Stimulated activated CD4-positive, alpha-beta T cell treated with anti-CD3 and anti-CD28 coated beads, Interleukin-1b, Interleukin-23, amount 100 ng/mL, for 24 hours (primary cell): ENCODE results near the gene HMX1.

ENCODE experiments used
- DNase-seq, 4 experiments: peaks; one replicate each; pipeline ENCODE4 v3.0.0-alpha.2; 2020; ENCODE audit warnings: low read depth in 4 of 4, low spot score in 1 of 4

The HMX1 gene

DNA sequence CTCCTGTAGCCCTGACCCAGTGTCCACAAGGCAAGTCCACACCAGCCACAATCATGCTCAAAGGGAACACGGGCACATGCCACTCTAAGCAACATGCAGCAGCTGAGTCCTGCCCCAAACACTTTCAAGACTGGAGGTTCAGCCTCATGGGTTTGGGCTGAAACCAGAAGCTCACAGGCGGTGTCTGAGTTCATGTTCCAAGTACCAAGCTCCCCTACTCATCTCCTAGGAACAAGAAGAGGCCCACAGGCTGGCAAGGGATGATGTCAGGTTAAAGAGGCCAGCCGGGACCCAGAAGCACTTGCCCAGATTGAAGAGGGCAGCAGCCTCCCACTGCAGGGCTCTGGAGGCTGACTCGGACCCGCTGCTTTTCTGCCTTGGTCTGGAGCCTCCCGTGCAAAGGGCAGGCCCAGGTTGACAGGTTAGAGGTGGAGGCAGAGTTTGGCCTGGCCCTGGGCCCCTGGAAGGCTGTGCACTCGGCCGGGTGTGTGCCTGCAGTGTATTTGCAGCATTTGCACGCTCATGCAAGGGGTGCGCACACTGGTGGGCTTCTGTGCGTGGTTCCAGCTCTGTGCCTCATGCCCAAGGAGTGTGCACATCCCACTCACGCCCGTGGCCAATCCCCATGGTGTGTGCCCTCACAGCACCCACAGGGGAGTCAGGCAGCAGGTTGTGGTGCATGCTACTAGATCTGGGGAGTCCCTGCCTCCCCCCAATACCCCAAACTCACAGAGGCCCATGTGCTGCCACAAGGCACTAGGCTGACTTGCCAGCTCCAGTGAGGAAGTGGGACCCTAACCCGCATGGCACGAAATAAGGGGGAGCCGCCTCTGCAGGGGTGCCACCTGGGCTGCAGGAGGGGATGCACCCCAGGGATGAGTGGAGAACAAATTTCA is 2.4 kb downstream of the HMX1 start:
- DNase-seq = no peak

DNA sequence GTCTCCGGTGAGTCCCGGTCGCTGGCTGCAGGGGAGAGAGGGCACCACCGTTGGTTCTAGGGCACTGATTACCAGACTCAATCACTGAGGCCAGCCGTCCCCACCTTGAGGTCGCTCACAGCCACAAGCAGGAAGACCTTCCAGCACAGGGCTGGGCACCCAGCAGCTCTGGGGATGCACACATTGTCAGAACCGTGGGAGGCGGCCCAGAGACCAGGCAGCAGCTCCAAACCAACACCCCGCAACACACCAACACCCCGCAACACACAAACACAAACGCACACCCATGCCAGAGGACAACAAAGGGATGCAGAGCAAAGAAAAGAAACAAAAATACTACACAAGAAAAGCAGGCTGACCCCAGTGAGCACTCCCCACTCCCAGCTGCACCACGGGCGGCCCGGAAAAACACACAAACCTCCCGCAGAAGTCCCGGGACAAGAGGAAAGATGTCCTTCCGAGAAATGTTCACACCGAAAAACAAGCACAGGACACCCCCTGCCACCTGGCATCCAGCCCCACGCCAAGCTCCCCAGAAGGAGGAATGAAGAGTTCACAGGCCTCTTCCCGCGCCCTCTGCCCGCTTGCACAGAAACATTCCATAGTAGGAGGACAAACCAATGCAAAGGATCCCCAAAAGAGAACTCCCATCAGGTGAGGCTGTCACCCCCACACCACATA is 3.2 kb downstream of the HMX1 start:
- no peak for DNase-seq

DNA sequence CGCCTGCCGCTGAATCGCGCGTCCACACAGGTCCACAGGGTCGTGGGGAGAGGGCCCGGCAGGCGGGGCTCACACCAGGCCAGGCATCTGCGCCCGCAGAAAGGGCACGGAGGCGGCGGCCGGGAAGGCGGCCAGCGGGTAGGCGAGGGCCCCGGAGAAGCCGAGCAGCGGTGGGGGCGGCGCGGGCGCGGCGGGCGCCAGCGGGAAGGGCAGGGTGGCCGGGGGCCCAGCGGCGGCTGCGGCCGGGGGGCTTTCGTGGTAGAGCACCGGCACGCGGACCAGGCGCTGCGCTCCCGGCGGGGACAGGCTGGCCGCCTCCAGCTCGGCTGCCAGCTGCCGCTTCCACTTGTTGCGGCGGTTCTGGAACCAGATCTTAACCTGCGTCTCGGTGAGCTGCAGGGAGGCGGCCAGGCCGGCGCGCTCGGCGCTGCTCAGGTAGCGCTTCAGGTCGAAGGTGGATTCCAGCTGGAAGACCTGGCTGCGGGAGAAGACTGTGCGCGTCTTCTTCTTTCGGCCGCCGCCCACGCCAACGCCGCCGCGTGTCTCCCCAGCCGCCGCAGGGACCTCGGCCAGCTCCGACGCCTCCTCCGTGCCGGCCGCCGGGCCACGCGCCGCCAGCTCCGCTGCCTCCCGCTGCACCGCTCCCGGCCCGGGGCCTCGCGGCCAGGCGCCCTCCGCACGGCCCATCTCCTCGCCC is 3.9 kb downstream of the HMX1 start:
- DNase-seq = no peak

DNA sequence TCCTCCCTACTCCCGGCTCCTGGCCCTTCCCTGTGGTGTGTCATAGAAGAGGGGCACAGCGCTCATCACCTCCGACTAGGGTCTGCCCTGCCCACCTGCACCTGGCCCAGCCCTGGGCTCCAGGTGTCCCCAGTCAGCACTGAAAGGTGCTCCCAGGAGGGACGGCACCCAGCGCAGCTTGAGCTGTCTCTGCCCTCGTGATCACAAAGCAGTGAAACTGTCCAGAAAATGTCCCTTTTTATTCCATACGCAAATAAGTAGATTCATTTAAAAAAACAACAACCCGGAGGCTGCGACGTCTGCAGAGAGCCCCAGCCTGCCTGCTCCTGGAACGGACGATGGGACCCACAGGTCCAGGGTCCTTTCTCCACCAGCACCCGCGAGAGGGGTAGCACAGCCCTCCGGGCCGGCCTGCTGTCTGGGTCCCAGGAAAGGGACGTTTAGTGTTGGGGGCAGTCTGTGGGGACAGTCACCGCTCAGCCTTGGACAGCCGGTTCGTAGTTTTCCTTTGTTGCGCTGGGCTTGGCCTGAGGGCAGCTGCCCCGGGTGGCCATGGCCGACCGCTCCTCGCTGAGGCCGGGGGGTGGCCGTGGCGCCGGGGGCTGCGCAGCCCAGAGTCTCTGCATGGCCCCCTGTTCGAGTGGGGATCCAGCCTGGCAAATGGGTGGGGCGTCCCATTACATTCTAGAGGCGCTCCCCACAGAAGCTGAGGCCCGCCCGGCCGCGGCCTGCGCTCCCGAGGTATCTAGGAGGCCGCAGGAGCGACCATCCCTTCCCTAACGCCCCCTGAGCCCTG is 4.6 kb downstream of the HMX1 start:
- DNase-seq = no peak

DNA sequence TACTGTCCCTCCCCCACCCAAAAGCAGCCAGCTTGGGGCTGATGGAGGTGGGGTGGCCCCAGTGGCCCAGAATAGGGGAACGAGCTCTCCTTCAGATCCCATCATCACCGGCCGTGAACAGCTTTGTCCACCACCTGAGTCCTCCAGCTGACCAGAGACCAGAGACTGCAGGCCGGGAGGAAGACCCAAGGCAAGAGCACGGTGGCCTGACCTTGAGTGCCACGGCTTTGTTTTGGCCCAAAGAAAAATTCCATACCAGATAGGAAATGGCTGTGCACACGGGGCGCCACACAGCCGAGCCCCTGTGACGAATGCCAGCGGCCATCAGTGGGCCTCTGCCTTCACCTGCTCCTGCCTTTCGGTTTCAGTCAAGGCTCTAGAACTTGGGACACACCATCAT is 5.2 kb downstream of the HMX1 start:
- DNase-seq = no peak

DNA sequence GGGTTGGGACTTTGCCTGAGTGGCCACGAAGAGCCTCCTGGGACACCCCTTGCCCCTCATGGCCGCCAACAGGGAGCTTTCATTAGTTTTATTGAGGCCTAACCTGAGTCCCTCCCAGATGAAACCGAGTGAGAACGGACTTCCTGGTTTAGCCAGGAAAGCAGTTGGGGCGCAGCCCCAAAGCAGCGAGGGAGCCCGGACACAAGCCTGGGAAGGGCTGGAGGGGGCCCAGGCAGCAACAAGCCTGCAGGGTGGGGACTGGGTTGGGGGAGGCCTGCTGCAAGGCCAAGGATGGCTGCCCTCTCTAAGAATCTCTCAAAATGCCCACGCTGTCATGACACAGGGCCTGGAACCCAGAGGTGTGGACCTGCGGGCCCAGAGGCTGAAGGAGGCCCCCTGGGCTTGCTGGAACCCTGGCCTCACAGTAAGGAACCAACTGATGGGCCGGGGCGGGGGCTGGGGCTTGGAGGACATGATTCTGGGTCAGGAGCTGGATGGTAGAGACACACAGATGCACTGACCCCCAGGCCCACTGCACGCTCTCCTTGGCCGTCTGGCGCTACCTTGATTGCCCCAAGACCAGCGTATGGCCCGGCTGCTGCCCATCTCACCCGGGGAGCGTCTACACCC is 5.8 kb downstream of the HMX1 start:
- no peak for DNase-seq

DNA sequence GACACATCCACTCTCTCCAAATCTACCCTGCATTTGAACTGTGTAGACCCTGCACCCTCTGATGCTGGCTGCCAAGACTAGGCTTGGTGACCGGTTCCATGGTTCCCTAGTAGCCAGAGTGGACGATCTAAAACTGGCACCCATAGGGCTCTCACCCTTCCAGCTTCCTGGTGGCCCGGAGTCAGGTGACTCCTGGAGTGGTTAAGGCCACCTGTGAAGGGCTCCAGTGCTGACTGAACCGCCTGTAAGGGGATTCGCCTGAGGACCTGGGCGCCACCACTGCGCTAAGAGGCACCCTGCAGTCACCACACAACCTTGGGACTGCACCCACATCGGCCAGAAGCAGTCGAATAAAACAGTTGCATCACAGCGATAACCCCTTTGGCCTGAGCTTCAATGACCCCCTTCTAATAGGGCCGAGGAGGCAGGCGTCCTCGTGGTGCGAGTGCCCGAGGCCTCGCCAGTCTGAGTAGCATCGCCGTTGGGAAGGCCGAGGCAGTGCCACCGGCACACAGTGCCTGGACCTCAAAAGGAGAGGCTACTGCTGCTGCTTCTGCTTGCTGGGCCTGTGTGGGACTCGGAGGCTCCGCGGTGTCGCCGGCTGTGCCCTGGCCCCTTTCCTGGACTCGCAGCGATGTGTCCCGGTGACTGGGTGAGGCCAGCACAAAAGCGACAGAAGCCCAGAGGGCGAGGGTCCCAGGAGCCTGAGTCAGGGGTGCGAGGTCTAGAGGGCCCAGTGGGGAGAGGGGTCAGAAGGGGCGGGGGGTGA is 6.5 kb downstream of the HMX1 start:
- DNase-seq = no peak

DNA sequence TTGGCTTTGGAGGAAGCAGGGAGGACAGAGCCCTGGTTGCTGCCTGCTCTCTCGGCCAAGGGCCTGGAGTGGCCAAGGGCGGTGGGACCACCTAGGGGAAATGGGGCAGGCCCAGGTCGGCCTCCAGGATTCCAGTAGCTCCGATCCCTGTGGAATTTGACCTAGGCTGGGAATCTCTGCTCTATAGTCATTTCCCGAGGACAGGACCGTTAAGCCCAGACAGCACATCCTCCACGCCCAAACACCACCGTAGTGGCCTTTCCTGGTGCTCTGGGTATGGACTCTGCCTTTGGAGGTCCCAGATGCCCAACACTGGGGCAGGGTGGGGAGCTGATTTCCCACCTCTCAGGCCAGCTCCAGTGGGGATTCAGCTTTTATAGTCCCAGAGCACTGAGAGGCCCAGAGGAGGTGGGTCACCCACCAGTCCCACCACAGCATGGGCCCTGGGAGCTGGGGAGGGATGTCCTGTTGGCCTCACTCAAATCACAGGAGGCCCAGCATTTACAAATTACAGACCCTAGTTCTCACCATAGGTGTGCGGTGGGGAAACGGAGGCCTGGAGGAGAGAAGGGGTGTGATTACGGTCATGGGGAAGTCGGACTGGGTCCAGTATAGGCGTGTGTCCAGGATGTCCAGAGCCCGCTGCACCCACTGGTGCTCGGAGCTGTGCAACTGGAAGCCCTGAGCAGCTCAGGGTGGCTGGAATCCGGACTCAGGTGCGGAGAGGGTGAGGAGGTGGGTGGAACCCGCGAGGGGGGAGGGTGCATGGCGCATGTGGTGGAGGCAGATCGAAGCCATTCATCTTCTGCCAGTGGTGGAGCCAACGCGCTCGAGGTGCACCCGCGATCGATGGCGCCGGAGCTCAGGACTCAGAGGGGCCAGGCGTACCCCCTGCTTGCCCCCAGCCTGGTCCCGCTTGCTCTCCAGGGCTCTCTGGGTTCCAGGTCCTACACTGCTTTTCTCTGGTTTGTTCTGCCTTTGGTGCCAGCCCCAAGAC is 7.7 kb downstream of the HMX1 start:
- DNase-seq = no peak

DNA sequence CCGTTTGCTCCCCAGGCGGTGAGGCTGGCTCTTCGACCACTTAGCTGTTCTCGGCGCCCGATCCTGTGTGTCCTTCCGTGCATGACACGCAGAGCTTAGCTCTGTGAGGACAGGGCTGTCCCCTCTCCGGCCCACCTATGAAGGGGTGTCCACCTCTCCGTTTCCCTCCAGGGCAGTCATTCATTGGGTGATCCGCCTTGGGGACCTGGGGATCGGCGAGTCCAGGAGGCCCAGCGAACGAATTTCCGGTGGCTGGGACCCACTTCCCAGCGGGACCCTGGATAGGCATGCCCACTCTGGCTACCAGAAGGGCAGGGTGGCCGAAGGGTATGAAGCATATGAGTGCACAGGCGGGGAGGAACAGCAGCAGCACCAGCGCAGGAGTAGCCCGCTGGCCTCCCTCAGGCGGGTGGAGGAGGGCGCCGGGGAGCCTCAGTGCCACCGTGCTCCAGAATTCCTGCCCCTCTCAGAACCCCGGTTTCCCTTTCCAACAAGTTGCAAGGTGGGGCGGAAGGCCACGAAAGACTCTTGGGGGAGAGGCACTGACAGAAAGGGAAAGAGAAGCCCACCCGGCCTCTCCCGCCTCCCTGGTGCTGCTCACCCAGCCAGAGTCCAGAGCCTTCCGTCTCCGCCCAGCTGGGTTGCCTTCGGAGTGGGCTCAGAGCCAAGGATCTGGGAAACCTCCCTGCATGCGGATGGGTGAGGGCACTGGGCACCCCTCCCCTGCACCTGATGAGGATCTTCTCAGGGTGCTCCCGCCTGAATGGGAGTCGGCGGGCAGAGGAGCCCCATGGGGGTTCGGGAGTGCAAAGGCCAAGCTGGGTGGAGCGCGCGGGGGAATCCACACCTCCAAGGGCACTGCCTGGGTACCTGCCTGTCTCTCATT is 8.6 kb downstream of the HMX1 start:
- DNase-seq = no peak

DNA sequence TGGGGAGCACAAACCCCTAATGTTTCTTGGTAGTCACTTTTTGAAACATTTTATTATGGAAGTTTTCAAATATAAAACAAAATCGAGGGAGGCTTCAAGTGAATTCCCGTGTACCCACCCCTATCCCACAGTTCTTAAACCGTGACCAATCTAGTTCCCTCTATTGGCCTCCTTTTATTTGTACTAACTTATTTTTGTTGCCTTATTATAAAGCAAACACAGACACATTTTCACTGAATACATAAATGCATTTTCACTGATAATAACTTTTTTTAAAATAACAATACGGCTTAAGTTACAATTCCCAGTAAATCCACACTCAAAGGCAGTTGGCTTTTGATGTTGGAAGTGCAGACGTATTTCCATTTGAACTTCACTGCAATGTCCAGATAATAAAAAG is 9.3 kb downstream of the HMX1 start:
- no peak for DNase-seq

DNA sequence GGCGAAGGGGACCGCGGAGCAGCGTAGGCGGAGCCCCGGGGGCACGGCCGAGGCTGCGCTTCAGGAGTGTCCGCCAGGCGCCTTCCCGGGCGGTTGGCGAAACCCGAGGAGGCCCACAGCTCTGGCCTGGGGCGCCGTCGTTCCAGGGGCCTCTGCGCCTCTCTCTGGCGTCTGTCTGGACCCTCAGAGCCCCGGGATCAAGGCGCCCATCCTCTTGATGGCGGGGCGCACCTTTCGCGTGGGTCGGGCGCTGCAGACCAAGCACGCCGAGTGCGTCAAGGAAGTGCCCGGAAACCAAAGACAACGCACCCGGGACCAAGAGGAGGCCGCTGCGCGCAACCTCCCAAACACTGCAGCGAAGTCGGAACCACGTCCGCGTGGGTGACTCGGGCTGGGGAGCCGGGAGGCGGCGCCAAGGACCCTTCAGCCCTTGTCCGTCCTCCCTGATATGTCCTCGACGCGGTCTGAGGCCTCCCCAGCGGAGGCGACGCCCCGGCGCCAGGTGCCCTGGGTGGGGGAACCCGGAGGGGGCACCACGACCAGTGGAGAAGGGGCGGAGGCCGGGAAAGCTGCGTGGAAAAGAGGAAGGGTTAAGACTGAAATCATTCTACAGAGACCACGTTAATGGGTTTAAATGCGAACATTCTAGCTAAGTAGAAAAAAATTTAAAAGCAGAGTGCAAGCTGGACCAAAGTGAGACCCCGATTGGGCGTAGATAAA is 9.9 kb downstream of the HMX1 start:
- no peak for DNase-seq

DNA sequence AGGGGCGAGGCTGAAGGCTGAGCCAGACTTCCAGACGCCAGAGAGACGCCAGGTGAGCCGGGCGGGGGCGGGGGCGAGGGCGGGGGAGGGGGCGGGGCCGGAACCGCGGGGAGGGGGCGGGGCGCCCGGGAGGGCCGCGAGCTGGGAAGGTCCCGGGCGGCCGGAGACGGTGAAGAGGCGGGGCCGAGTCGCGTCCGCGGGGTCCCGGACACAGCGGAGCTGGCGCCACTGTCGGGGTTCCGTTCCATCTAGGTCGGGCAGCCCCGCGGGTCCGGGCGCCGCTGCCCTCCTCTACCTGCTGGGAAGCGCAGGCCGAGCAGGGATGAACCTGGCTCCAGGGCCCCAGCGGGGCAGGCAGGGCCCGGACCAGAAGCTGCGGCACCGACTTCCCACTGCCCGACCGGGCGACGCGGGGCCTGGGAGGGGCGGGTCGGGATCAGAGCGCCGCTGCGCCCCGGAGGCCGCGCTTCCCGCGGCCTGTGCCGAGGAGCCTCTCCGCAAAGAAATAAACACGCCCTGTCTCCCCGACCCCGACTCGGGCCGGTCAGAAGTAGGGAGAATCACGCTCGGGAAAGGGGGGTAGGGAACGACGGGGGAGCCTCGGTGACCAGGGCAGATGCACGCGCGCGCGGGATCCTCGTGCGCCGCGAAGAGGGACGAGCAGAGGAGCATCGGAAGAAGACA is 10.6 kb downstream of the HMX1 start:
- DNase-seq = no peak

DNA sequence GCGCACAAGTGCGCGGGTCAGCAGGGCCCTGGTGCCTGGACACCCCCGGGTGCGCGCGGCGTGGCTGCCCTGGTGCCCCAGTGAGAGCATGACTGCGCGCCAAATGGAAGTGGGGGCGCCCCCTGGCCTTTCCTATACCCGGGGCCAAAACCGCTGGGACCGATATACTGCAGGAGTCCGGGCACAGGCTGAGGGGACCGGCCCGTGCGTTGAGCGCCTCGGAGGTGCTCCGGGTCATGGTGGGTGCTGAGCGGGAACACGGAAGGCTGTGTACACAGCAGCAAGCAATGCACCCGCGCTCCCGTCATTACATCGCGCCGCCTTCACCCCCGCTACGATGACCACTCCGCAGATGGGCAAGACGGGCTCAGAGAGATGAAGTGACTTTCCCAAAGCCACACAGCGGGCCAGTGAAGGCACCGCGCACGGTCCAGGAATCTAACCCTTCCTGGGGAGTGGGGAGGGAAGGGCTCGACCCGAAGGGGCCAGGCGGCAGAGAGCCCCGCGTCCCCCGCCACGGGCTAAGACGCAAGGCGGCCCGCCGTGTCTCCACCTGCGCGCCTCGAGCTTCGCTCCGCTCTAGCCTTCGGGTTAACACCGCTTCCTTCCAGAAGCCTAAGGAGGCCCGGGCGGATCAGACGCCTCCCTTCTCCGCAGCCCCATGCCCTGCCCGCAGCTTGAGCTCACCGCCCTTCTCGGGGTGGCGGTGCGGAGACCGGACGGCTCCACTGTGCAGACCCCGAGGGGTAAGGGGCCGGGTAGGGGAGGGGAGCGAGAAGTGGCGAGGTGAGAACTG is 11.3 kb downstream of the HMX1 start:
- no peak for DNase-seq

DNA sequence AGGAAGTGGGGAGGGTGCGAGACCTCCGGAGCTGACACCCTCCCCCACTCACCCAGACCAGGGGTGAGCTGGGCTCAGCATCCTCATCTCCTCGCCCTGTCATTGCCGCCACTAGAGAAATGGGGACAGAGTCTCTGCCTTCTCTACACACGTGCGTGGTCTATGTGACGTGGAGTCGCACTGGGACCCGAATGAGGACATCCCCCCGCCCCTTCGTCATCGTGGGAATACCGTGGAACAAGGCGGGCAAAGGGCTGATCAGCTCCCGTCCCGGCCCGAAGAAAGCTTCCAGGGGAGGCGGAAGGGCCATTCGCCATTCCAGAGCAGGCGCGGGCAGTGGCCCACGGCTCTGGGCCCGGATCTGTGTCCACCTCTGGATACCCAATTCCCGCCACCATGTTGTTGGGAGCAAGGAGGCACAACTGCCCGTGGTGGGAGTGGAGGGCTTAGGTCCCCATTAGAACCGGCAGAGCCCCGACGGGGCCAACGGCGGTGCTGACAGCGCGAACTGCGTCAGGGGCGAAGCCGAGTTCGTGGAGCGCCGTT is 12.0 kb downstream of the HMX1 start:
- DNase-seq = no peak

DNA sequence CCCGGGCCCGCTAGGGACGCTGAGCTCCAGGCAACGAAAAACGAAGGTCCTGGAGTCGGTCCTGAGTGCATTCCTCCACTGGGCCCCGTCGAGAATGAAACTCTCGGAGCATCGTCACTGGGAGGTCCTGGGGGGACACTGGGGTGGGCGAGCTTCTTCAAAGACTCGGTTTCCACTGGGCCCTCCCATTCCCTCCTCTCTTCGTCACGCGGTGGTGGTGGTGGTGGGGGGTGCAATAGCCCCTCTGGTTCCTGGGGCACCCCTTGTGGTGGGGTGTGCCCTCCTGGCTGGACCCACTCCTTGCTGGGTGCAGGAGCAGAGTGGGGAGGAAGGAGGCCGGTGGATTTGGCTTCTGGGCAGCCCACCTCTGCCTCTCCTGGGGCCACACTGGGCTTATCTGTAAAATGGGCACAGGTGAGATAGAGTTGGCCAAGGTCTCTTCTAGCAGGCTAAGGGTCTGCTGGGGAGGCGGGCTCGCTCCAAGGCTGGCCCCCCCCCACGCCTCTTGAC is 12.9 kb downstream of the HMX1 start:
- DNase-seq = no peak
